Measurements from ENCODE around the gene ATOX1.

The ATOX1 gene

DNA sequence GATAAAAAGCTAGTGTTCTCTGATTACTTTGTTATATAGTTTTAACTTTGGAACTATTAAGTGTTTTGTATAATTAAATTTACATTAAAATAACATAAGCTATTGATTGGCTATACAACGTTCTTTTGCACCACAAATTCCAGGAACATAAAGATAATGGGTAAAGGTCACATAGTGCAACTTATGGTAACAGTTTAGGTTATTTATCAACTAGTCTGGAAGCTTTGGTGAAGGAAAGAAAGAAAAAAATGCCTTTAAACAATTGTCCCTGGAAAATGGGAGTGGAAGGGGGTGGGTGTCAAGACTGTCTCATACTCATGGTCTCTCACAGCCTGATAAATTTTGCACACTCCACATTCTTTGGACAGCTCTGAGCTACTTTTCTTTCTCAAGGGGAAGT lies 54.7 kb downstream of the ATOX1 start:
- no peaks in the 10 kb centered on the region for H3K4me1 ChIP-seq (ENCODE audit: control insufficient read depth, insufficient read depth, low read length)
- no peaks in the 10 kb centered on the region for H3K36me3 ChIP-seq (ENCODE audit: control insufficient read depth in 2 of 2, insufficient read depth in 1 of 2, low read length in 2 of 2)
- H3K9me3 ChIP-seq (ENCODE audit: control insufficient read depth, insufficient read depth, low read depth, low read length), result no peaks in the 10 kb centered on the region
- POLR2A ChIA-PET, result interaction anchor here (0.8 to 1.5 kb wide), 2 partner anchors 36 to 68 kb away, joined by 3 read pairs; partner anchors contain the start of gene G3BP1
- H3K4me3 ChIP-seq (ENCODE audit: low read depth, low read length), result no peak overlapping the region
- CTCF ChIA-PET, result interaction anchor here (0.7 to 1.5 kb wide), 3 partner anchors 12 to 45 kb away, joined by 3 read pairs; no protein-coding TSS in a partner anchor
- no peak for TF ChIP-seq KLF10 (tag by site-specific recombination; IDR thresholded peaks at IDR 0.05)
- H3K27ac ChIP-seq (ENCODE audit: extremely low read depth, low read depth, low read length), result no peak overlapping the region

DNA sequence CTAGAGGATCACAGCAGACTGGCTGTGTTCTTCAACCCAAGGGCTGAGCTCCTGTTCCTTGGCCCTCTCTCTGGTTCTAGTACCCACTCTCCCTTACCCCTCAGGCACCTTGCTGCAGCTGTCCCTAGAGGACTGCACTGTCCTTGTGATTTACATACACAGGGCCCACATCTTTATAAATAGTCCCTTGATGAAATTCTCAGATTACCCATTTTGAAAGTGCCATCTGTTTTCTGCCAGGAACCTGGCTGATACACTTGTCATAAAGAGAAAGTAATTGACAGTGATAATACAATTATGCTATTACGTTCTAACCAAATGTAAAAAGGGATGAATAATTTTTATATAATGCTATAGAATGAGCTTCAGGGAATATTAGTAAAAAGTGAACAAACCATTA lies 55.2 kb downstream of the ATOX1 start:
- TF ChIP-seq ZNF423 (tag by site-specific recombination; IDR thresholded peaks at IDR 0.05) (no peak), MEIS1 (CRISPR knock-in tag; IDR thresholded peaks at IDR 0.05; ENCODE audit: borderline replicate concordance) (no peak), OSR2 (tag by site-specific recombination; IDR thresholded peaks at IDR 0.05) (no peak), SETDB1 (IDR thresholded peaks at IDR 0.05; ENCODE audit: insufficient read length, low read length) (no peak)
- TF ChIP-seq, protein P1, sequence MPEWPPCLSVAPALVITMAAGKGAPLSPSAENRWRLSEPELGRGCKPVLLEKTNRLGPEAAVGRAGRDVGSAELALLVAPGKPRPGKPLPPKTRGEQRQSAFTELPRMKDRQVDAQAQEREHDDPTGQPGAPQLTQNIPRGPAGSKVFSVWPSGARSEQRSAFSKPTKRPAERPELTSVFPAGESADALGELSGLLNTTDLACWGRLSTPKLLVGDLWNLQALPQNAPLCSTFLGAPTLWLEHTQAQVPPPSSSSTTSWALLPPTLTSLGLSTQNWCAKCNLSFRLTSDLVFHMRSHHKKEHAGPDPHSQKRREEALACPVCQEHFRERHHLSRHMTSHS (tag by site-specific recombination; IDR thresholded peaks at IDR 0.05), result no peak
- H3K27ac ChIP-seq (ENCODE audit: extremely low read depth, low read depth, low read length), result no peak overlapping the region
- CTCF ChIA-PET, result interaction anchor here (0.6 to 1.5 kb wide), 6 partner anchors 13 to 623 kb away, joined by 3 to 5 read pairs (median 3); no protein-coding TSS in a partner anchor

DNA sequence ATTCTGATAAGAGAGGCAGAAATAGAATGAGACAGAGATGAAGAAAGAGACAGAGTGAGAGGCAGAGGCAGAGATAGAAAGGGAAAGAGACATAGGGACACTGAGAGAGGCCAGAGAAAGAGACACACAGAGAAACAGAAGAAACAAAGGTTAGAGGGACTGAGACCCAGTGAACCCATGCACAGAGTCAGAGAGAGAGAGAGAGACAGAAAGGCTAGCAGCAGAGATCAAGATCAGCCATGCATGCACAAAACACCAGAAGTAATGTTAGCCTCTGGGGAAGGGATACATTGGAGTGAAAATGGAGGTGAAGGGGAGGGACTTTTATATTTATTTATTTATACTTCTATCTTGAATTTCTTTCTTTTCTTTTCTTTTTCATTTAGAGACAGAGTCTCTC lies 57.6 kb downstream of the ATOX1 start:
- no peaks in the 10 kb centered on the region for H3K9me3 ChIP-seq (ENCODE audit: control insufficient read depth, insufficient read depth, low read depth, low read length)
- no peaks in the 10 kb centered on the region for H3K4me1 ChIP-seq (ENCODE audit: control insufficient read depth, insufficient read depth, low read length)
- H3K36me3 ChIP-seq (ENCODE audit: control insufficient read depth in 2 of 2, insufficient read depth in 1 of 2, low read length in 2 of 2), result no peaks in the 10 kb centered on the region
- H3K27ac ChIP-seq (ENCODE audit: extremely low read depth, low read depth, low read length), result no peak overlapping the region
- TF ChIP-seq, protein P2, sequence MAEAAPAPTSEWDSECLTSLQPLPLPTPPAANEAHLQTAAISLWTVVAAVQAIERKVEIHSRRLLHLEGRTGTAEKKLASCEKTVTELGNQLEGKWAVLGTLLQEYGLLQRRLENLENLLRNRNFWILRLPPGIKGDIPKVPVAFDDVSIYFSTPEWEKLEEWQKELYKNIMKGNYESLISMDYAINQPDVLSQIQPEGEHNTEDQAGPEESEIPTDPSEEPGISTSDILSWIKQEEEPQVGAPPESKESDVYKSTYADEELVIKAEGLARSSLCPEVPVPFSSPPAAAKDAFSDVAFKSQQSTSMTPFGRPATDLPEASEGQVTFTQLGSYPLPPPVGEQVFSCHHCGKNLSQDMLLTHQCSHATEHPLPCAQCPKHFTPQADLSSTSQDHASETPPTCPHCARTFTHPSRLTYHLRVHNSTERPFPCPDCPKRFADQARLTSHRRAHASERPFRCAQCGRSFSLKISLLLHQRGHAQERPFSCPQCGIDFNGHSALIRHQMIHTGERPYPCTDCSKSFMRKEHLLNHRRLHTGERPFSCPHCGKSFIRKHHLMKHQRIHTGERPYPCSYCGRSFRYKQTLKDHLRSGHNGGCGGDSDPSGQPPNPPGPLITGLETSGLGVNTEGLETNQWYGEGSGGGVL (tag by site-specific recombination; IDR thresholded peaks at IDR 0.05), result no peak
- TF ChIP-seq ZNF747 (tag by site-specific recombination; IDR thresholded peaks at IDR 0.05) (no peak), ZNF341 (tag by site-specific recombination; IDR thresholded peaks at IDR 0.05; ENCODE audit: low read depth) (no peak), ZSCAN30 (tag by site-specific recombination; IDR thresholded peaks at IDR 0.05) (no peak), ZNF146 (tag by site-specific recombination; IDR thresholded peaks at IDR 0.05) (no peak), ZNF10 (tag by site-specific recombination; IDR thresholded peaks at IDR 0.05) (no peak)
- TF ChIP-seq, protein P3, sequence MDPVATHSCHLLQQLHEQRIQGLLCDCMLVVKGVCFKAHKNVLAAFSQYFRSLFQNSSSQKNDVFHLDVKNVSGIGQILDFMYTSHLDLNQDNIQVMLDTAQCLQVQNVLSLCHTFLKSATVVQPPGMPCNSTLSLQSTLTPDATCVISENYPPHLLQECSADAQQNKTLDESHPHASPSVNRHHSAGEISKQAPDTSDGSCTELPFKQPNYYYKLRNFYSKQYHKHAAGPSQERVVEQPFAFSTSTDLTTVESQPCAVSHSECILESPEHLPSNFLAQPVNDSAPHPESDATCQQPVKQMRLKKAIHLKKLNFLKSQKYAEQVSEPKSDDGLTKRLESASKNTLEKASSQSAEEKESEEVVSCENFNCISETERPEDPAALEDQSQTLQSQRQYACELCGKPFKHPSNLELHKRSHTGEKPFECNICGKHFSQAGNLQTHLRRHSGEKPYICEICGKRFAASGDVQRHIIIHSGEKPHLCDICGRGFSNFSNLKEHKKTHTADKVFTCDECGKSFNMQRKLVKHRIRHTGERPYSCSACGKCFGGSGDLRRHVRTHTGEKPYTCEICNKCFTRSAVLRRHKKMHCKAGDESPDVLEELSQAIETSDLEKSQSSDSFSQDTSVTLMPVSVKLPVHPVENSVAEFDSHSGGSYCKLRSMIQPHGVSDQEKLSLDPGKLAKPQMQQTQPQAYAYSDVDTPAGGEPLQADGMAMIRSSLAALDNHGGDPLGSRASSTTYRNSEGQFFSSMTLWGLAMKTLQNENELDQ (tag by site-specific recombination; IDR thresholded peaks at IDR 0.05; ENCODE audit: low read depth), result no peak
- CTCF ChIA-PET, result interaction anchor here (2.8 kb wide), 1 partner anchor 49 kb away, joined by 11 read pairs; no protein-coding TSS in a partner anchor
- H3K4me3 ChIP-seq (ENCODE audit: low read depth, low read length), result no peak overlapping the region
- POLR2A ChIA-PET, result interaction anchor here (1.4 to 1.9 kb wide), 2 partner anchors 9 to 14 kb away, joined by 3 to 4 read pairs; partner anchors contain the start of gene SPARC

More for the DNA sequence above, 55.2 kb downstream of the ATOX1 start:
- no peaks in the 10 kb centered on the region for H3K4me1 ChIP-seq (ENCODE audit: control insufficient read depth, insufficient read depth, low read length)
- no peaks in the 10 kb centered on the region for H3K9me3 ChIP-seq (ENCODE audit: control insufficient read depth, insufficient read depth, low read depth, low read length)
- no peak overlapping the region for H3K4me3 ChIP-seq (ENCODE audit: low read depth, low read length)
- no peaks in the 10 kb centered on the region for H3K36me3 ChIP-seq (ENCODE audit: control insufficient read depth in 2 of 2, insufficient read depth in 1 of 2, low read length in 2 of 2)
- POLR2A ChIA-PET, result interaction anchor here (0.8 to 1.5 kb wide), 2 partner anchors 37 to 68 kb away, joined by 3 read pairs; partner anchors contain the start of gene G3BP1
